Measurements from ENCODE around the gene PANK4. TPM values are rescaled to one million over a fixed set of nuclear protein-coding genes. Genes with fewer than 3 reads are reported as not detected.

The PANK4 gene
- polyA plus RNA-seq, 1 experiment, result 17.1 TPM

GRCh38 chr1:2544875-2545640 lies 18.7 kb upstream of the PANK4 start:
- TF ChIP-seq CTCF (IDR thresholded peaks at IDR 0.05; ENCODE audit: insufficient read depth, low read depth, low read length), result no peak
- Histone ChIP-seq H3K36me3 (ENCODE audit: control insufficient read depth, insufficient read depth, low read length) (no peaks in the 10 kb centered on the region), H3K4me3 (ENCODE audit: low read depth, low read length) (no peak overlapping the region), H3K27me3 (ENCODE audit: control insufficient read depth, insufficient read depth, low read length) (no peaks in the 10 kb centered on the region)
- CTCF ChIA-PET, result interaction anchor here (1.1 to 3.8 kb wide), 3 partner anchors 10 to 130 kb away, joined by 4 to 28 read pairs (median 6); partner anchors contain the start of gene TNFRSF14
- DNase-seq (ENCODE audit: low read depth), result no peak
- POLR2A ChIA-PET, result no interaction called here

GRCh38 chr1:2544093-2544874 lies 17.9 kb upstream of the PANK4 start:
- POLR2A ChIA-PET, result no interaction called here

GRCh38 chr1:2543543-2544092 lies 17.2 kb upstream of the PANK4 start:
- ChIA-PET POLR2A (no interaction called here), CTCF (interaction anchor here (1.4 to 2.2 kb wide), 3 partner anchors 17 to 349 kb away, joined by 4 to 5 read pairs (median 4); partner anchors contain the start of gene FAAP20)
- DNase-seq (ENCODE audit: low read depth), result no peak
- Histone ChIP-seq H3K4me3 (ENCODE audit: low read depth, low read length) (no peak overlapping the region), H3K27me3 (ENCODE audit: control insufficient read depth, insufficient read depth, low read length) (no peaks in the 10 kb centered on the region; the same call in 1 of the 2 replicates), H3K36me3 (ENCODE audit: control insufficient read depth, insufficient read depth, low read length) (no peaks in the 10 kb centered on the region)
- TF ChIP-seq CTCF (IDR thresholded peaks at IDR 0.05; ENCODE audit: insufficient read depth, low read depth, low read length), result 0 out of 2 replicates have a peak, but pooled peaks have one; percentile 13

More at GRCh38 chr1:2544093-2544874, 17.9 kb upstream of the PANK4 start:
- no peak for TF ChIP-seq CTCF (IDR thresholded peaks at IDR 0.05; ENCODE audit: insufficient read depth, low read depth, low read length)
- no peak overlapping the region for H3K4me3 ChIP-seq (ENCODE audit: low read depth, low read length)
- no peaks in the 10 kb centered on the region for H3K36me3 ChIP-seq (ENCODE audit: control insufficient read depth, insufficient read depth, low read length)
- no peaks in the 10 kb centered on the region for H3K27me3 ChIP-seq (ENCODE audit: control insufficient read depth, insufficient read depth, low read length)
- DNase-seq (ENCODE audit: low read depth), result no peak
- CTCF ChIA-PET, result interaction anchor here (1.4 to 1.9 kb wide), 2 partner anchors 129 to 349 kb away, joined by 4 to 5 read pairs; partner anchors contain the start of gene FAAP20

GRCh38 chr1:2542246-2542915 lies 16.0 kb upstream of the PANK4 start:
- no peak for DNase-seq (ENCODE audit: low read depth)
- ChIA-PET CTCF (interaction anchor here (2.2 kb wide), 1 partner anchor 19 kb away, joined by 4 read pairs; no protein-coding TSS in a partner anchor), POLR2A (no interaction called here)
- H3K27me3 ChIP-seq (ENCODE audit: control insufficient read depth, insufficient read depth, low read length), result no peaks in the 10 kb centered on the region; the same call in 1 of the 2 replicates
- TF ChIP-seq CTCF (IDR thresholded peaks at IDR 0.05; ENCODE audit: insufficient read depth, low read depth, low read length), result no peak
- H3K4me3 ChIP-seq (ENCODE audit: low read depth, low read length), result no peak overlapping the region
- no peaks in the 10 kb centered on the region for H3K36me3 ChIP-seq (ENCODE audit: control insufficient read depth, insufficient read depth, low read length)

Measured in BJ (cell line).